ENCODE measurements around the gene IFT20. TPM values are rescaled to one million over a fixed set of nuclear protein-coding genes. Genes with fewer than 3 reads are reported as not detected.

IFT20 gene
- total and polyA plus RNA-seq, 2 of the 13 experiments (the other 11 are each of a cell fraction or from before 2014, with no cell fraction given) = 28.0 to 37.8 TPM

DNA sequence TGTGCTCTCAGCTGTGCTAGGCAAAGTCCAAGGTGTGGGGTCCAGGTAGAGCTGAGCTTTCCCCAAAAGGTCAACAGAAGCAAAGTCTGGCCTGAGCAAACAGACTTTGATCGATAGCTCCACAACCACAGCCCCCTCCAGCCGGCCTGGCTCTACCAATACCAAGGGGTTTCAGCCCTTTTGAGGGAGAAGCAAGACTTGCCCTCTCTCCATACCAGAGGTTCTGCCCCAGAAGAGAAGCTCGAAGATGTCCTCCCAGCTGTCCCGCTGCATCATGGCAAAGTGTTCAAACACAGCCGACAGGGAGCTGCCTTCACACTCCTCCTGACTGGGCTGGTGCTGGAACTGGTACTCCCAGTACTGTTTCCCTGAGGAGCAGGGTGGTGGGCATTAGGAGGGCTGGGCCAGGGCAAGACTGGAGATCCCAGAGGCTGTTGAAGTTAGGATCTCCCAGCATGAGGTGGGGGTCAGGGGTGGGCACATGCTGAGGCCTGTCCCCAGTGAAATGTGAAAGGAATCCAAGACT lies 33.1 kb upstream of the IFT20 start (continued):
- TF ChIP-seq ATF5 (CRISPR knock-in tag; IDR thresholded peaks at IDR 0.05; ENCODE audit: low read depth) (no peak), ZNF75D (CRISPR knock-in tag; IDR thresholded peaks at IDR 0.05; ENCODE audit: borderline replicate concordance) (no peak), ZNF496 (CRISPR knock-in tag; IDR thresholded peaks at IDR 0.05; ENCODE audit: insufficient replicate concordance) (no peak), HMG20B (CRISPR knock-in tag; conservative IDR thresholded peaks at IDR 0.05) (peak; percentile 71; the same call in 1 of the 2 replicates), RFXAP (CRISPR knock-in tag; IDR thresholded peaks at IDR 0.05; ENCODE audit: borderline replicate concordance) (peak; percentile 88; the same call in 1 of the 2 replicates), ASH2L (IDR thresholded peaks at IDR 0.05; ENCODE audit: insufficient read length, low read depth, low read length) (peak; percentile 87), ZFAT (CRISPR knock-in tag; conservative IDR thresholded peaks at IDR 0.05) (no peak), ZFP37 (CRISPR knock-in tag; IDR thresholded peaks at IDR 0.05; ENCODE audit: borderline replicate concordance) (no peak; the same call in 1 of the 2 replicates), SRSF9 (IDR thresholded peaks at IDR 0.05; ENCODE audit: borderline replicate concordance, insufficient read depth, low read depth, low read length, poor library complexity, severe bottlenecking) (no peak), RAD21 (CRISPR knock-in tag; IDR thresholded peaks at IDR 0.05) (no peak; the same call in 1 of the 2 replicates), SOX13 (IDR thresholded peaks at IDR 0.05) (peak; percentile 26; the same call in 1 of the 2 replicates), SOX13 (CRISPR knock-in tag; conservative IDR thresholded peaks at IDR 0.05 in 1 of 2, IDR thresholded peaks at IDR 0.05 in 1 of 2) (peak in 1 of 2 experiments; percentile 84; a peak in 2 of 4 replicates), TCF7 (IDR thresholded peaks at IDR 0.05; ENCODE audit: low read depth) (peak; percentile 60), THAP11 (CRISPR knock-in tag; IDR thresholded peaks at IDR 0.05) (peak; percentile 70), RFX1 (IDR thresholded peaks at IDR 0.05) (no peak), GLI4 (CRISPR knock-in tag; IDR thresholded peaks at IDR 0.05; ENCODE audit: borderline replicate concordance) (no peak), SIX1 (CRISPR knock-in tag; IDR thresholded peaks at IDR 0.05; ENCODE audit: borderline replicate concordance) (peak; percentile 52; the same call in 1 of the 2 replicates), ZBED4 (CRISPR knock-in tag; IDR thresholded peaks at IDR 0.05; ENCODE audit: borderline replicate concordance) (peak; percentile 71; the same call in 1 of the 2 replicates), MTA1 (CRISPR knock-in tag; IDR thresholded peaks at IDR 0.05; ENCODE audit: borderline replicate concordance) (peak; percentile 94), NFRKB (IDR thresholded peaks at IDR 0.05) (no peak), ARNTL (CRISPR knock-in tag; IDR thresholded peaks at IDR 0.05) (peak; percentile 68; the same call in 1 of the 2 replicates)
- TF ChIP-seq, protein P1, sequence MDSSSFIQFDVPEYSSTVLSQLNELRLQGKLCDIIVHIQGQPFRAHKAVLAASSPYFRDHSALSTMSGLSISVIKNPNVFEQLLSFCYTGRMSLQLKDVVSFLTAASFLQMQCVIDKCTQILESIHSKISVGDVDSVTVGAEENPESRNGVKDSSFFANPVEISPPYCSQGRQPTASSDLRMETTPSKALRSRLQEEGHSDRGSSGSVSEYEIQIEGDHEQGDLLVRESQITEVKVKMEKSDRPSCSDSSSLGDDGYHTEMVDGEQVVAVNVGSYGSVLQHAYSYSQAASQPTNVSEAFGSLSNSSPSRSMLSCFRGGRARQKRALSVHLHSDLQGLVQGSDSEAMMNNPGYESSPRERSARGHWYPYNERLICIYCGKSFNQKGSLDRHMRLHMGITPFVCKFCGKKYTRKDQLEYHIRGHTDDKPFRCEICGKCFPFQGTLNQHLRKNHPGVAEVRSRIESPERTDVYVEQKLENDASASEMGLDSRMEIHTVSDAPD (CRISPR knock-in tag; IDR thresholded peaks at IDR 0.05) = peak; percentile 97
- TF ChIP-seq, protein P2, sequence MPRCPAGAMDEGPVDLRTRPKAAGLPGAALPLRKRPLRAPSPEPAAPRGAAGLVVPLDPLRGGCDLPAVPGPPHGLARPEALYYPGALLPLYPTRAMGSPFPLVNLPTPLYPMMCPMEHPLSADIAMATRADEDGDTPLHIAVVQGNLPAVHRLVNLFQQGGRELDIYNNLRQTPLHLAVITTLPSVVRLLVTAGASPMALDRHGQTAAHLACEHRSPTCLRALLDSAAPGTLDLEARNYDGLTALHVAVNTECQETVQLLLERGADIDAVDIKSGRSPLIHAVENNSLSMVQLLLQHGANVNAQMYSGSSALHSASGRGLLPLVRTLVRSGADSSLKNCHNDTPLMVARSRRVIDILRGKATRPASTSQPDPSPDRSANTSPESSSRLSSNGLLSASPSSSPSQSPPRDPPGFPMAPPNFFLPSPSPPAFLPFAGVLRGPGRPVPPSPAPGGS (CRISPR knock-in tag; IDR thresholded peaks at IDR 0.05) = no peak

Measured in HepG2 (cell line).